Measurements from ENCODE around the gene ALPG.
"Not testable (repeated sequence)": the region's sequence is repeated elsewhere in the genome, so short reads cannot be mapped to it uniquely, and the experiment has no call there.

Gene ALPG

GRCh38 chr2:232377841-232378734, 28.6 kb upstream of the ALPG start:
- no peak for DNase-seq

GRCh38 chr2:232378735-232379151, 27.9 kb upstream of the ALPG start, which contains the start of gene ALPP:
TSS of gene ALPP (plus strand) at chr2:232378751. CDS start at chr2:232378803, 52 bp downstream.
- DNase-seq: not testable (repeated sequence)

- not testable (repeated sequence) for DNase-seq
These were observed 26.7 kb upstream of the ALPG start for GRCh38 chr2:232379610-232380590.

GRCh38 chr2:232381204-232382031, 25.2 kb upstream of the ALPG start:
- peak in 1 of 2 donors; percentile 22 for DNase-seq

- no peak for DNase-seq
These were observed 24.1 kb upstream of the ALPG start for GRCh38 chr2:232382331-232383225.

GRCh38 chr2:232384466-232384865, 22.2 kb upstream of the ALPG start:
- DNase-seq: no peak

- not testable (repeated sequence) for DNase-seq
These were observed 21.6 kb upstream of the ALPG start for GRCh38 chr2:232385058-232385457.

GRCh38 chr2:232385660-232386489, 20.8 kb upstream of the ALPG start:
- DNase-seq: no peak

GRCh38 chr2:232386490-232386739, 20.2 kb upstream of the ALPG start:
- no peak for DNase-seq

GRCh38 chr2:232386740-232387450, 19.7 kb upstream of the ALPG start:
- no peak for DNase-seq

GRCh38 chr2:232387451-232388171, 19.0 kb upstream of the ALPG start:
- DNase-seq: no peak

- DNase-seq: no peak
These were observed 18.2 kb upstream of the ALPG start for GRCh38 chr2:232388324-232388891.

GRCh38 chr2:232389327-232389726, 17.3 kb upstream of the ALPG start:
- DNase-seq: no peak

GRCh38 chr2:232390661-232391060, 16.0 kb upstream of the ALPG start:
- DNase-seq: no peak

GRCh38 chr2:232393556-232393955, 13.1 kb upstream of the ALPG start:
- DNase-seq: no peak

GRCh38 chr2:232394431-232394830, 12.2 kb upstream of the ALPG start:
- not testable (repeated sequence) for DNase-seq

- no peak for DNase-seq
These were observed 11.1 kb upstream of the ALPG start for GRCh38 chr2:232395586-232395985.

- no peak for DNase-seq
These were observed 10.0 kb upstream of the ALPG start for GRCh38 chr2:232396683-232397082.

Measured in stimulated activated CD4-positive, alpha-beta T cell treated with anti-CD3 and anti-CD28 coated beads, Interleukin-2, amount 100 ng/mL, for 48 hours (primary cell).